OCI-LY7 (cell line): ENCODE measurements around the gene BCL7C.
A peak's percentile ranks its signal among the peaks of the same experiment; 100 is the strongest.

Source experiments
- EZH2phosphoT487 ChIP-seq: fragments of 200-600 bp; sonication (generic); IDR thresholded peaks from 2 replicates; pipeline ENCODE4 v1.6.1; 2018; ENCODE audit warnings: low read depth, borderline replicate concordance, mild to moderate bottlenecking, mixed run types, antibody characterized with exemption, low read length, moderate library complexity, mixed read lengths
- TF ChIP-seq, protein P1 (sequence below): fragments of 200-600 bp; sonication (generic); conservative IDR thresholded peaks from 2 replicates; pipeline ENCODE4 v1.5.1; 2014; ENCODE audit warnings: mild to moderate bottlenecking, antibody characterized with exemption, low read length, moderate library complexity, mixed read lengths

DNA sequence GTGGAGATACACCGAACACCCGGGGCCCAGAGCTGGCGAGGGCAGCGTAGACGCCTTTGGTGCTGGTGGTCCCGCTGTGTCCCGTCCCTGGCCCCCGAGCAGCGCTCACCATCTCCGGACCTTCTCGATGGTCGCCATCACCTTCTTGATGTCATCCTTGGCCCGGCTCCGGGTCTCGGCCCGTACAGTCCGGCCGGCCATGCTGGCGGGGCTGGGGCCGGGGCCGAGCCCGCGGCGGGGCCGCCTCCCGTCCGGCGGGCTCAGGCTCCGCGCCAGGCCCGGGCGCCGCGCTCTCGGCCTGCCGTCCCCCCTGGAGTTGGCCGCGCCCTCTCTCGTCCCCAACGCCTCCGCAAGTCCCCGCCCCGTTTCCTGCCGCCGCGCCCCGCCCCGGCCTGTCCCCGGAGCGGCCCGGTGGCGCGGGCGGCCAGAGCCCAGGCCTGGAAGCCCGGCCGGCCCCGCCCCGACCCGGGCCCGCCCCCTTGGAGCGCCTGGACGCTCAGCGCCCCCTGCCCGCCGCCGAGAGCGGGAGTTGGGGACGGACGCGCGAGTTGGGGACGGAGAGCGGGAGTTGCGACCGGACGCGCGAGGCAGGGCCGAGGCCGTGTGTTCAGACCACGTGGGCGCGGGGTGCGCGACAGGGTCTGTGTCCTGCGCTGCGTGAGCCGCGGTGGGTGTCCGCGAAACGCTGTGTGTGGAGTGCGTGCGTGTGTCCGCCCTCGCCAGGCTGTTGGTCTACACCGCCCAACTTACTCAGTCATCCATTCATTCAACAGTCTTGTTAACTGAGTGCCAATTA, at the start of gene BCL7C:
- TF ChIP-seq, protein P1, sequence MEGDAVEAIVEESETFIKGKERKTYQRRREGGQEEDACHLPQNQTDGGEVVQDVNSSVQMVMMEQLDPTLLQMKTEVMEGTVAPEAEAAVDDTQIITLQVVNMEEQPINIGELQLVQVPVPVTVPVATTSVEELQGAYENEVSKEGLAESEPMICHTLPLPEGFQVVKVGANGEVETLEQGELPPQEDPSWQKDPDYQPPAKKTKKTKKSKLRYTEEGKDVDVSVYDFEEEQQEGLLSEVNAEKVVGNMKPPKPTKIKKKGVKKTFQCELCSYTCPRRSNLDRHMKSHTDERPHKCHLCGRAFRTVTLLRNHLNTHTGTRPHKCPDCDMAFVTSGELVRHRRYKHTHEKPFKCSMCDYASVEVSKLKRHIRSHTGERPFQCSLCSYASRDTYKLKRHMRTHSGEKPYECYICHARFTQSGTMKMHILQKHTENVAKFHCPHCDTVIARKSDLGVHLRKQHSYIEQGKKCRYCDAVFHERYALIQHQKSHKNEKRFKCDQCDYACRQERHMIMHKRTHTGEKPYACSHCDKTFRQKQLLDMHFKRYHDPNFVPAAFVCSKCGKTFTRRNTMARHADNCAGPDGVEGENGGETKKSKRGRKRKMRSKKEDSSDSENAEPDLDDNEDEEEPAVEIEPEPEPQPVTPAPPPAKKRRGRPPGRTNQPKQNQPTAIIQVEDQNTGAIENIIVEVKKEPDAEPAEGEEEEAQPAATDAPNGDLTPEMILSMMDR, result peak; percentile 57
- no peak for TF ChIP-seq EZH2phosphoT487
